K562 (cell line): ENCODE measurements around the gene TRIM25. TPM values are rescaled to one million over a fixed set of nuclear protein-coding genes. Genes with fewer than 3 reads are reported as not detected.

ENCODE experiments used
- ARHGAP35 ChIP-seq: fragments of 450-650 bp; IDR thresholded peaks from 2 replicates; pipeline ENCODE4 v1.6.1; 2018; ENCODE audit not compliant: partially characterized antibody
- BRF2 ChIP-seq: IDR thresholded peaks from 3 replicates; pipeline ENCODE4 v1.6.1; 2011; ENCODE audit warnings: borderline replicate concordance, mild to moderate bottlenecking; ENCODE audit not compliant: insufficient read length, insufficient read depth
- C11orf30 ChIP-seq: fragments of 450-650 bp; IDR thresholded peaks from 2 replicates; pipeline ENCODE4 v1.6.1; 2016; ENCODE audit warnings: low read depth, mild to moderate bottlenecking
- FOXA1 ChIP-seq: fragments of 450-650 bp; IDR thresholded peaks from 2 replicates; pipeline ENCODE4 v1.6.1; 2016; ENCODE audit warnings: mild to moderate bottlenecking, borderline replicate concordance
- GTF2A2 ChIP-seq: IDR thresholded peaks from 2 replicates; pipeline ENCODE4 v1.6.1; 2016; ENCODE audit warnings: mild to moderate bottlenecking, missing genetic modification characterization, missing compliant biosample characterization
- HNRNPLL ChIP-seq: fragments of 200-400 bp; formaldehyde crosslinking; IDR thresholded peaks from 2 replicates; pipeline ENCODE4 v1.6.1; 2017; ENCODE audit warnings: low read length, low read depth, mild to moderate bottlenecking; ENCODE audit not compliant: poor library complexity, severe bottlenecking
- MYNN ChIP-seq, 2 experiments: sonication (generic); formaldehyde crosslinking in 1 of 2; IDR thresholded peaks; 2 replicates each; pipeline versions ENCODE4 v1.5.0 to v1.6.1; 2016 to 2020; ENCODE audit warnings: antibody characterized with exemption in 1 of 2, missing genetic modification reagents in 1 of 2
- NONO ChIP-seq, 2 experiments: fragments of 200-400 bp in 1 of 2; fragments of 450-650 bp in 1 of 2; formaldehyde crosslinking in 1 of 2; IDR thresholded peaks; 2 replicates each; pipeline ENCODE4 v1.6.1; 2017; ENCODE audit warnings: low read depth in 2 of 2, mild to moderate bottlenecking in 2 of 2, moderate library complexity in 2 of 2, low read length in 1 of 2
- NR2C2 ChIP-seq, 2 experiments: fragments of 200-800 bp in 1 of 2; sonication (Bioruptor generic) in 1 of 2; sonication (generic) in 1 of 2; formaldehyde crosslinking in 1 of 2; IDR thresholded peaks; 2 replicates each; pipeline versions ENCODE4 v1.6.1 to v1.8.0; 2016 to 2022; ENCODE audit warnings: mild to moderate bottlenecking in 1 of 2, missing compliant biosample characterization in 1 of 2, missing genetic modification characterization in 1 of 2, missing genetic modification reagents in 1 of 2
- NUFIP1 ChIP-seq: fragments of 450-650 bp; IDR thresholded peaks from 2 replicates; pipeline ENCODE4 v1.6.1; 2018; ENCODE audit not compliant: partially characterized antibody
- PHB ChIP-seq: fragments of 250-450 bp; sonication (Bioruptor Pico); IDR thresholded peaks from 2 replicates; pipeline ENCODE4 v1.5.0; 2021
- POU5F1 ChIP-seq: fragments of 150-350 bp; IDR thresholded peaks from 2 replicates; pipeline ENCODE4 v1.6.1; 2014; ENCODE audit warnings: borderline replicate concordance, low read length, low read depth, mild to moderate bottlenecking; ENCODE audit not compliant: partially characterized antibody
- SNAPC5 ChIP-seq: fragments of 250-450 bp; sonication (Bioruptor Pico); IDR thresholded peaks from 2 replicates; pipeline ENCODE4 v1.8.0; 2021; ENCODE audit warnings: moderate library complexity, mild to moderate bottlenecking, inconsistent platforms
- TAF1 ChIP-seq: IDR thresholded peaks from 2 replicates; pipeline ENCODE4 v1.6.1; 2011; ENCODE audit warnings: mild to moderate bottlenecking, low read length, moderate library complexity; ENCODE audit not compliant: insufficient read depth, control insufficient read depth, severe bottlenecking; ENCODE audit errors: extremely low read depth
- ZKSCAN3 ChIP-seq: fragments of 250-450 bp; sonication (Bioruptor Pico); IDR thresholded peaks from 2 replicates; pipeline ENCODE4 v1.4.0; 2020
- ZNF274 ChIP-seq: IDR thresholded peaks from 2 replicates; pipeline ENCODE4 v1.6.1; 2011; ENCODE audit warnings: low read depth, mild to moderate bottlenecking, low read length, moderate library complexity, borderline replicate concordance
- ZNF511 ChIP-seq: sonication (generic); formaldehyde crosslinking; IDR thresholded peaks from 2 replicates; pipeline ENCODE4 v1.8.0; 2022; ENCODE audit warnings: mild to moderate bottlenecking, missing genetic modification reagents
- ZNF592 ChIP-seq: fragments of 450-650 bp; IDR thresholded peaks from 2 replicates; pipeline ENCODE4 v1.6.1; 2017; ENCODE audit warnings: antibody characterized with exemption, mild to moderate bottlenecking
- ZNF655 ChIP-seq: fragments of 250-450 bp; sonication (Bioruptor Pico); IDR thresholded peaks from 2 replicates; pipeline ENCODE4 v1.5.0; 2021
- polyA plus RNA-seq, 8 experiments: library from polyadenylated mRNA; depleted of rRNA in 4 of 8; stranded (reverse) in 5 of 8; unstranded in 3 of 8; fragments of >200 nt; fragmentation: Nextera tagmentation in 2 of 8; fragmentation: Illumina TruSeq in 1 of 8; extraction: Ambion mirVana in 2 of 8; extraction: Trizol in 1 of 8; gene quantifications; 2 replicates each; pipeline versions ENCODE4 v1.2.1 to v1.2.3, GENCODE V29; 2011 to 2014; ENCODE audit warnings: inconsistent platforms in 1 of 8, missing spikeins in 1 of 8
- total RNA-seq, 7 experiments: library from RNA; depleted of rRNA in 6 of 7; stranded (reverse); fragments of >200 nt in 6 of 7; fragmentation: Illumina TruSeq in 2 of 7; extraction: Trizol in 2 of 7; gene quantifications; 2 replicates each; pipeline versions ENCODE4 v1.2.1 to v1.2.3, GENCODE V29; 2011 to 2021; ENCODE audit warnings: low replicate concordance in 1 of 7

Gene TRIM25
- total and polyA plus RNA-seq, 9 of the 15 experiments (the other 6 are each of a cell fraction or from before 2014, with no cell fraction given) = 5.9 to 49.5 (median 24.5) TPM

GRCh38 chr17:56913867-56914580, at the start of gene TRIM25 (continued):
- no peak; the same call in 1 of the 2 replicates for TF ChIP-seq ZNF511 (CRISPR knock-in tag)
- no peak for TF ChIP-seq ARHGAP35
- TF ChIP-seq POU5F1 = no peak
- TF ChIP-seq SNAPC5 (CRISPR knock-in tag) = no peak
- TF ChIP-seq TAF1 = peak; percentile 95
- no peak for TF ChIP-seq ZNF274
- TF ChIP-seq FOXA1 = no peak
- TF ChIP-seq BRF2 = no peak
- TF ChIP-seq PHB = peak; percentile 68; the same call in 1 of the 2 replicates
- TF ChIP-seq MYNN (IDR thresholded peaks at IDR 0.05) = peak; percentile 86
- TF ChIP-seq MYNN (CRISPR knock-in tag; IDR thresholded peaks at IDR 0.05) = no peak
- TF ChIP-seq C11orf30 = no peak
- peak; percentile 72 for TF ChIP-seq ZNF592
- TF ChIP-seq NUFIP1 = no peak
- no peak for TF ChIP-seq ZNF655
- no peak for TF ChIP-seq NR2C2 (CRISPR knock-in tag; IDR thresholded peaks at IDR 0.05)
- TF ChIP-seq NR2C2 (tag; IDR thresholded peaks at IDR 0.05) = no peak
- no peak for TF ChIP-seq GTF2A2
- peak in 1 of 2 experiments; percentile 98; a peak in 2 of 4 replicates for TF ChIP-seq NONO (IDR thresholded peaks at IDR 0.05; ENCODE audit: low read depth in 2 of 2, low read length in 1 of 2)
- TF ChIP-seq HNRNPLL = peak; percentile 74
- TF ChIP-seq ZKSCAN3 (CRISPR knock-in tag) = no peak
